Measurements from ENCODE around the gene HAGHL. TPM values are rescaled to one million over a fixed set of nuclear protein-coding genes. Genes with fewer than 3 reads are reported as not detected.

The HAGHL gene
- total and polyA plus RNA-seq, 7 experiments from 2014 or later: 0.72 to 14.6 (median 9.4) TPM

GRCh38 chr16:718389-718788 lies 8.5 kb upstream of the HAGHL start:
- CTCF ChIA-PET: no interaction called here
- no peaks in the 10 kb centered on the region for H3K36me3 Mint-ChIP-seq

GRCh38 chr16:718922-719321 lies 8.0 kb upstream of the HAGHL start:
- no peaks in the 10 kb centered on the region for H3K27me3 ChIP-seq (ENCODE audit: control insufficient read depth in 2 of 2, insufficient read depth in 2 of 2, low read length in 2 of 2)
- H3K4me3 ChIP-seq (ENCODE audit: low read length): no peak overlapping the region
- Mint-ChIP-seq H3K27ac (peak overlapping the region in 4 of 9 donors; percentile 5 to 74 (median 58)), H3K4me3 (peak overlapping the region in 9 of 10 donors; percentile 27 to 87 (median 51)), H3K36me3 (no peaks in the 10 kb centered on the region), H3K27me3 (peaks cover 0 to 22% (median 0%) of the 10 kb centered on the region in 5 donors), H3K9me3 (no peaks in the 10 kb centered on the region), H3K4me1 (peaks cover 0 to 30% (median 17%) of the 10 kb centered on the region in 7 donors)
- CTCF ChIA-PET: interaction anchor here (1.5 kb wide), 1 partner anchor 8 kb away, joined by 3 read pairs; no protein-coding TSS in a partner anchor
- intact Hi-C loops (cut with micrococcal nuclease): loop anchor here in 1 of 2 donors (10.0 kb wide), 1 partner anchor 256 kb away; the partner anchor contains the start of gene LMF1
- peaks cover 17 to 25% of the 10 kb centered on the region in 2 donors for H3K4me1 ChIP-seq (ENCODE audit: control insufficient read depth in 2 of 2, insufficient read depth in 2 of 2, low read length in 2 of 2)
- DNase-seq (no peak), ATAC-seq (no peak)
- POLR2A ChIA-PET: interaction anchor here (1.1 to 1.7 kb wide), 2 partner anchors 9 to 23 kb away, joined by 5 to 11 read pairs; partner anchors contain the start of gene HAGHL
- H3K27ac ChIP-seq (ENCODE audit: low read depth, low read length): no peak overlapping the region
- no peaks in the 10 kb centered on the region for H3K9me3 ChIP-seq (ENCODE audit: control insufficient read depth in 2 of 3, low read length in 3 of 3)
- no peaks in the 10 kb centered on the region for H3K36me3 ChIP-seq (ENCODE audit: control insufficient read depth in 2 of 3, insufficient read depth in 3 of 3, low read length in 3 of 3)

More at GRCh38 chr16:718389-718788, 8.5 kb upstream of the HAGHL start:
- Mint-ChIP-seq H3K27ac (no peak overlapping the region), H3K4me3 (peak overlapping the region in 4 of 10 donors; percentile 51 to 87 (median 65)), H3K4me1 (peaks cover 0 to 30% (median 17%) of the 10 kb centered on the region in 7 donors), H3K9me3 (no peaks in the 10 kb centered on the region), H3K27me3 (peaks cover 0 to 26% (median 0%) of the 10 kb centered on the region in 5 donors)
- Histone ChIP-seq H3K4me1 (ENCODE audit: control insufficient read depth in 2 of 2, insufficient read depth in 2 of 2, low read length in 2 of 2) (peaks cover 17 to 25% of the 10 kb centered on the region in 2 donors), H3K4me3 (ENCODE audit: low read length) (no peak overlapping the region), H3K9me3 (ENCODE audit: control insufficient read depth in 2 of 3, low read length in 3 of 3) (no peaks in the 10 kb centered on the region), H3K36me3 (ENCODE audit: control insufficient read depth in 2 of 3, insufficient read depth in 3 of 3, low read length in 3 of 3) (no peaks in the 10 kb centered on the region), H3K27ac (ENCODE audit: low read depth, low read length) (no peak overlapping the region), H3K27me3 (ENCODE audit: control insufficient read depth in 2 of 2, insufficient read depth in 2 of 2, low read length in 2 of 2) (no peaks in the 10 kb centered on the region)
- POLR2A ChIA-PET: interaction anchor here (0.6 to 1.1 kb wide), 2 partner anchors 9 to 11 kb away, joined by 3 to 5 read pairs; partner anchors contain the start of gene HAGHL
- ATAC-seq: no peak
- intact Hi-C loops (cut with micrococcal nuclease): loop anchor here in 1 of 2 donors (10.0 kb wide), 1 partner anchor 256 kb away; the partner anchor contains the start of gene LMF1
- no peak for DNase-seq

GRCh38 chr16:719815-720446 lies 7.0 kb upstream of the HAGHL start:
- peak overlapping the region in 7 of 9 donors; percentile 33 to 67 (median 53) for H3K27ac Mint-ChIP-seq
- H3K4me3 Mint-ChIP-seq: peak overlapping the region; percentile 72 to 92 (median 82)
- ChIA-PET CTCF (interaction anchor here (0.6 to 1.5 kb wide), 4 partner anchors 9 to 65 kb away, joined by 3 to 4 read pairs (median 3); no protein-coding TSS in a partner anchor), POLR2A (interaction anchor here (0.6 to 2.2 kb wide), 11 partner anchors 9 to 1542 kb away, joined by 3 to 11 read pairs (median 3); partner anchors contain the start of genes CIAO3 and STUB1)
- H3K27ac ChIP-seq (ENCODE audit: low read depth, low read length): peak overlapping the region; percentile 60
- peaks cover 0 to 30% (median 17%) of the 10 kb centered on the region in 7 donors for H3K4me1 Mint-ChIP-seq
- peak overlapping the region; percentile 62 for H3K4me3 ChIP-seq (ENCODE audit: low read length)
- no peaks in the 10 kb centered on the region for H3K36me3 Mint-ChIP-seq
- ATAC-seq (no peak), DNase-seq (no peak)
- H3K27me3 ChIP-seq (ENCODE audit: control insufficient read depth in 2 of 2, insufficient read depth in 2 of 2, low read length in 2 of 2): no peaks in the 10 kb centered on the region
- peaks cover 0 to 18% (median 0%) of the 10 kb centered on the region in 5 donors for H3K27me3 Mint-ChIP-seq
- H3K36me3 ChIP-seq (ENCODE audit: control insufficient read depth in 2 of 3, insufficient read depth in 3 of 3, low read length in 3 of 3): no peaks in the 10 kb centered on the region
- H3K9me3 Mint-ChIP-seq: no peaks in the 10 kb centered on the region
- H3K4me1 ChIP-seq (ENCODE audit: control insufficient read depth in 2 of 2, insufficient read depth in 2 of 2, low read length in 2 of 2): peaks cover 17 to 25% of the 10 kb centered on the region in 2 donors
- intact Hi-C loops (cut with micrococcal nuclease): loop anchor here in 1 of 2 donors (10.0 kb wide), 1 partner anchor 255 kb away; the partner anchor contains the start of gene LMF1
- H3K9me3 ChIP-seq (ENCODE audit: control insufficient read depth in 2 of 3, low read length in 3 of 3): no peaks in the 10 kb centered on the region

GRCh38 chr16:720447-720989 lies 6.4 kb upstream of the HAGHL start:
- H3K4me1 Mint-ChIP-seq: peaks cover 0 to 30% (median 17%) of the 10 kb centered on the region in 7 donors
- intact Hi-C loops (cut with micrococcal nuclease): no loop called here
- POLR2A ChIA-PET: interaction anchor here (0.6 to 2.2 kb wide), 13 partner anchors 10 to 40 kb away, joined by 3 to 11 read pairs (median 3); partner anchors contain the start of genes CIAO3, STUB1 and WDR24
- peaks cover 17 to 25% of the 10 kb centered on the region in 2 donors for H3K4me1 ChIP-seq (ENCODE audit: control insufficient read depth in 2 of 2, insufficient read depth in 2 of 2, low read length in 2 of 2)
- H3K9me3 ChIP-seq (ENCODE audit: control insufficient read depth in 2 of 3, low read length in 3 of 3): no peaks in the 10 kb centered on the region
- ATAC-seq (peak; percentile 10), DNase-seq (peak in 2 of 9 donors; percentile 33 to 55)
- peak overlapping the region; percentile 60 for H3K27ac ChIP-seq (ENCODE audit: low read depth, low read length)
- H3K4me3 Mint-ChIP-seq: peak overlapping the region; percentile 72 to 92 (median 82)
- H3K36me3 ChIP-seq (ENCODE audit: control insufficient read depth in 2 of 3, insufficient read depth in 3 of 3, low read length in 3 of 3): no peaks in the 10 kb centered on the region
- peak overlapping the region in 7 of 9 donors; percentile 33 to 67 (median 53) for H3K27ac Mint-ChIP-seq
- CTCF ChIA-PET: interaction anchor here (0.6 to 1.5 kb wide), 5 partner anchors 8 to 65 kb away, joined by 3 to 4 read pairs (median 3); no protein-coding TSS in a partner anchor
- no peaks in the 10 kb centered on the region for H3K27me3 ChIP-seq (ENCODE audit: control insufficient read depth in 2 of 2, insufficient read depth in 2 of 2, low read length in 2 of 2)
- H3K36me3 Mint-ChIP-seq: no peaks in the 10 kb centered on the region
- H3K9me3 Mint-ChIP-seq: no peaks in the 10 kb centered on the region
- H3K4me3 ChIP-seq (ENCODE audit: low read length): peak overlapping the region; percentile 62
- H3K27me3 Mint-ChIP-seq: peaks cover 0 to 18% (median 0%) of the 10 kb centered on the region in 5 donors

GRCh38 chr16:720990-721764 lies 5.7 kb upstream of the HAGHL start, which contains the start of gene ANTKMT:
ANTKMT (plus strand) TSS chr16:721146; CDS start chr16:721275, 129 bp downstream.
- ATAC-seq (peak; percentile 82), DNase-seq (peak; percentile 53 to 80 (median 65))
- H3K36me3 Mint-ChIP-seq: no peaks in the 10 kb centered on the region
- H3K4me1 Mint-ChIP-seq: peaks cover 0 to 30% (median 17%) of the 10 kb centered on the region in 7 donors
- intact Hi-C loops (cut with micrococcal nuclease): no loop called here
- H3K27me3 ChIP-seq (ENCODE audit: control insufficient read depth in 2 of 2, insufficient read depth in 2 of 2, low read length in 2 of 2): no peaks in the 10 kb centered on the region
- H3K9me3 ChIP-seq (ENCODE audit: control insufficient read depth in 2 of 3, low read length in 3 of 3): no peaks in the 10 kb centered on the region
- ChIA-PET CTCF (interaction anchor here (0.6 to 1.2 kb wide), 4 partner anchors 9 to 64 kb away, joined by 3 to 5 read pairs (median 4); no protein-coding TSS in a partner anchor), POLR2A (interaction anchor here (0.7 to 3.1 kb wide), 7 partner anchors 10 to 31 kb away, joined by 3 to 11 read pairs (median 3); partner anchors contain the start of genes CIAO3 and WDR24)
- peak within 1 kb of the TSS; percentile 72 to 92 (median 82) for H3K4me3 Mint-ChIP-seq
- H3K4me3 ChIP-seq (ENCODE audit: low read length): peak within 1 kb of the TSS; percentile 62
- peaks cover 18 to 25% of the 10 kb centered on the region in 2 donors for H3K4me1 ChIP-seq (ENCODE audit: control insufficient read depth in 2 of 2, insufficient read depth in 2 of 2, low read length in 2 of 2)
- H3K27ac Mint-ChIP-seq: peak within 1 kb of the TSS in 7 of 9 donors; percentile 38 to 67 (median 55)
- H3K27ac ChIP-seq (ENCODE audit: low read depth, low read length): peak within 1 kb of the TSS; percentile 60
- H3K27me3 Mint-ChIP-seq: peaks cover 0 to 20% (median 0%) of the 10 kb centered on the region in 5 donors
- no peaks in the 10 kb centered on the region for H3K9me3 Mint-ChIP-seq
- H3K36me3 ChIP-seq (ENCODE audit: control insufficient read depth in 2 of 3, insufficient read depth in 3 of 3, low read length in 3 of 3): no peaks in the 10 kb centered on the region

All from naive thymus-derived CD4-positive, alpha-beta T cell (primary cell).